Lung (tissue), 12 donors: ENCODE data around the gene LMTK3. TPM values are rescaled to one million over a fixed set of nuclear protein-coding genes. Genes with fewer than 3 reads are reported as not detected.

Experiments
- ATAC-seq: fragments of 200-7000 bp; cut with Tn5 transposase; one replicate; pipeline ENCODE4 v1.9.1; 2020; ENCODE audit warnings: moderate number of reproducible peaks; ENCODE audit not compliant: insufficient read depth, low FRiP score
- DNase-seq, 3 donors: peaks; one replicate each; pipeline ENCODE4 v3.0.0-alpha.2; 2013 to 2017
- H3K27ac ChIP-seq, 2 donors: one replicate each; pipeline ENCODE4 v1.5.1; 2013; ENCODE audit warnings: mild to moderate bottlenecking in 2 of 2, moderate library complexity in 2 of 2, control low read depth in 1 of 2, inconsistent platforms in 1 of 2, low read depth in 1 of 2, low read length in 1 of 2
- H3K27me3 ChIP-seq, 3 donors: one replicate each; pipeline ENCODE4 v1.5.1; 2013; ENCODE audit warnings: low read length in 2 of 3; ENCODE audit not compliant: control insufficient read depth in 3 of 3, insufficient read depth in 3 of 3
- H3K36me3 ChIP-seq, 4 donors: one replicate each; pipeline ENCODE4 v1.5.1; 2013; ENCODE audit warnings: low read length in 4 of 4, mild to moderate bottlenecking in 1 of 4, moderate library complexity in 1 of 4; ENCODE audit not compliant: control insufficient read depth in 4 of 4, insufficient read depth in 4 of 4
- H3K4me1 ChIP-seq, 5 donors: one replicate each; pipeline ENCODE4 v1.5.1; 2013; ENCODE audit warnings: low read length in 5 of 5, mild to moderate bottlenecking in 2 of 5, moderate library complexity in 1 of 5; ENCODE audit not compliant: control insufficient read depth in 5 of 5, insufficient read depth in 5 of 5
- H3K4me3 ChIP-seq: one replicate; pipeline ENCODE4 v1.5.1; 2013; ENCODE audit warnings: mild to moderate bottlenecking, control low read depth, moderate library complexity
- H3K9ac ChIP-seq, 2 donors: one replicate each; pipeline ENCODE4 v1.5.1; 2013; ENCODE audit warnings: low read length in 2 of 2, control low read depth in 1 of 2; ENCODE audit not compliant: insufficient read depth in 1 of 2
- H3K9me3 ChIP-seq, 4 donors: one replicate each; pipeline ENCODE4 v1.5.1; 2013; ENCODE audit warnings: low read length in 3 of 4, mild to moderate bottlenecking in 1 of 4, moderate library complexity in 1 of 4; ENCODE audit not compliant: control insufficient read depth in 4 of 4, insufficient read depth in 3 of 4
- WGBS, 2 donors: extraction: QIAGEN DNeasy Blood & Tissue Kit; methylation state at CpG; one replicate each; pipeline ENCODE4 v1.1.7; 2013; 5-methylcytosine and 5-hydroxymethylcytosine counted together
- polyA plus RNA-seq, 2 donors: library from polyadenylated mRNA; stranded (reverse); fragments of 200-250 nt; gene quantifications; one replicate each; pipeline ENCODE4 v1.2.1, GENCODE V29; 2013
- total RNA-seq, 2 donors: library from RNA; depleted of rRNA in 1 of 2; stranded (reverse); fragments of >200 nt in 1 of 2; gene quantifications; one replicate each; pipeline ENCODE4 v1.2.1, GENCODE V29; 2014 to 2021
- TF ChIP-seq, protein P1 (sequence below): IDR thresholded peaks from 2 replicates; pipeline ENCODE4 v1.5.1; 2012; ENCODE audit warnings: mild to moderate bottlenecking; ENCODE audit errors: control extremely low read depth, extremely low read depth
- donor health status: control.
- donor health status: control.
- donor health status: Bipolar disorder and iron deficiency.
- donor health status: healthy.
- donor health status: DM: yes; HTN: yes; CAD: no.

The LMTK3 gene
- total and polyA plus RNA-seq, 4 donors = 1.9 to 10.7 (median 4.8) TPM

DNA sequence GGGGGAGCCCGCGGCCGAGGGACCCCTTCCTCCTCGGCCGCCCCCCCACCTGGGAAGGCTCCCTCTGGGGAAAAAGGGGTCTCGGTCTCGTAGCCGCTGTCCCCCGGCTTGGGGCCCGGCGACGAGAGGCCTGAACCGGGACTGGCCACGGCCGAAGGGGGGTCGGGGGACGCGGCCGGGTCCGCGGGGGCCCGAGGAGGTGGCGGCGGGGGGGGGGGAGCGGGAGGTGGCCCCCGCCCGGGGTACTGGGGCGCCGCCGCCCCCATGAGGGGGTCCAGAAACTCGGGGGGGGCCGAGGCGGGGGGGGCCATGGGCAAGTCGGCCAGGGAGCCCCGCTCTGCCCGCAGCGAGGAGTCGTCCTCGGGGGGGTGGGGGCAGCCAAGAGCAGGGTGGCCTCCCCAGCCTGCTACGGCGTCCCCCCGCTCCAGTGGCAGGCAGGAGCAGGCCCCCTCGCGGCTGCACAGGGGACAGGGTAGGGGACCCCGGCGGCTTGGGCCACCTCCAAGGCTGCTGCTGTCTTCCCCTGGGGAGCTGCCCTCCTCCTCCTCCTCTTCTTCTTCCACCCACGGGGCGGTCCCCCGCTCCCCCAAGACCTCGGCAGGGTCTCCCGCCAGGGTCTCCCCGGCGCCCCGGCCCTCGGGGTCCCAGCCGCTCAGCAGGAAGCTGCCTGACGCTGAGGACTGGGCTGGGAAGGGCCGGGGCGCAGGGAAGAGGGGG lies 12.9 kb downstream of the LMTK3 start:
- H3K27me3 ChIP-seq = peaks cover 0 to 20% (median 12%) of the 10 kb centered on the region in 3 donors
- H3K36me3 ChIP-seq = no peaks in the 10 kb centered on the region
- H3K4me1 ChIP-seq = peaks cover 0 to 12% (median 0%) of the 10 kb centered on the region in 5 donors
- TF ChIP-seq, protein P1, sequence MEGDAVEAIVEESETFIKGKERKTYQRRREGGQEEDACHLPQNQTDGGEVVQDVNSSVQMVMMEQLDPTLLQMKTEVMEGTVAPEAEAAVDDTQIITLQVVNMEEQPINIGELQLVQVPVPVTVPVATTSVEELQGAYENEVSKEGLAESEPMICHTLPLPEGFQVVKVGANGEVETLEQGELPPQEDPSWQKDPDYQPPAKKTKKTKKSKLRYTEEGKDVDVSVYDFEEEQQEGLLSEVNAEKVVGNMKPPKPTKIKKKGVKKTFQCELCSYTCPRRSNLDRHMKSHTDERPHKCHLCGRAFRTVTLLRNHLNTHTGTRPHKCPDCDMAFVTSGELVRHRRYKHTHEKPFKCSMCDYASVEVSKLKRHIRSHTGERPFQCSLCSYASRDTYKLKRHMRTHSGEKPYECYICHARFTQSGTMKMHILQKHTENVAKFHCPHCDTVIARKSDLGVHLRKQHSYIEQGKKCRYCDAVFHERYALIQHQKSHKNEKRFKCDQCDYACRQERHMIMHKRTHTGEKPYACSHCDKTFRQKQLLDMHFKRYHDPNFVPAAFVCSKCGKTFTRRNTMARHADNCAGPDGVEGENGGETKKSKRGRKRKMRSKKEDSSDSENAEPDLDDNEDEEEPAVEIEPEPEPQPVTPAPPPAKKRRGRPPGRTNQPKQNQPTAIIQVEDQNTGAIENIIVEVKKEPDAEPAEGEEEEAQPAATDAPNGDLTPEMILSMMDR = no peak
- no peak overlapping the region for H3K9ac ChIP-seq
- H3K9me3 ChIP-seq = peaks cover 0 to 6% (median 0%) of the 10 kb centered on the region in 4 donors
- 61 to 78% methylated on average over 29 to 59 of the region's 59 CpGs for WGBS, 2 donors
- ATAC-seq (no peak), DNase-seq (no peak)
- H3K4me3 ChIP-seq = no peak overlapping the region
- no peak overlapping the region for H3K27ac ChIP-seq

DNA sequence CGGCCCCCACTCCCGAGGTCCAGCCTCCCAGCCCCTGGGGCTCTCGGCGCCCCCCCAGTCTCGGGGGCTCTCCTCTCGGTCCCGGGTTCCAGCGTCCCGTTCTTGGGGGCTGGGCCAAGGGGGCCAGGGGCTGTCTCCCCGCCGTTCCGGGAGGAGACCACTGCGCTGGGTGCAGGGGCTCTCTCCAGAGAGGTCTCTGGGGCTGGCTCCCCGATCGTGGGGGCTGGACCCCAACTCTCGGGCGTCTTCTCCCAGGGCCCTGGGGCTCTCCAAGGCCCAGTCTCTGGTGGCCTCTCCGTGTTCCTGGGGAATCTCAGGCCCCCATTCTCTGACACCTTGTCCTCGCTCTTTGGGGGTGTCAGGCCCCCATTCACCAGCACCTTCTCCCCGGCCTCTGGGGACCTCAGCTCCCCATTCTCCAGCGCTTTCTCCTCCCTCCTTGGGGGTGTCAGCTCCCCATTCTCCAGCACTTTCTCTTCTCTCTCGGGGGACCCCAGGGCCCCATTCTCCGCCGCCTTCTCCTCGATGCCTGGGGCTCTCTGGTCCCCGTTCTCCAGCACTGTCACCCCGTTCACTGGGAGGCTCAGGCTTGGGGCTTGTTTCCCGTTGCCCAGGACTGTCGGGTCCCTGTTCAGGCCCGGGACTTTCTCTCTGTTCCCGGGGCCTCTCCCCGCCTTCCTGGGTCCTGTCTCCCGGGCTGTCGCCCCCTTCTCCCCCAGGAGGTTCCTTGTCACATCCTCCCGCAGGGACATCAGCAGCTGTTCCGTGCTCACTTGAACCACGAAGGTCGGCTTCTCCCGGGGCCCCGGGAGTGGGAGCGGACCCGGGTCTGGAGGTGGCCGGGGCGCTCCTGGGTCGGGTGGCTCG lies 13.7 kb downstream of the LMTK3 start:
- H3K27me3 ChIP-seq = peaks cover 0 to 20% (median 12%) of the 10 kb centered on the region in 3 donors
- ATAC-seq (no peak), DNase-seq (no peak)
- H3K4me1 ChIP-seq = peaks cover 0 to 12% (median 0%) of the 10 kb centered on the region in 5 donors
- no peak overlapping the region for H3K4me3 ChIP-seq
- 76 to 81% methylated on average over 46 of the region's 46 CpGs for WGBS, 2 donors
- no peaks in the 10 kb centered on the region for H3K36me3 ChIP-seq
- no peak overlapping the region for H3K9ac ChIP-seq
- no peak overlapping the region for H3K27ac ChIP-seq
- TF ChIP-seq, protein P1 = no peak
- H3K9me3 ChIP-seq = peaks cover 0 to 6% (median 0%) of the 10 kb centered on the region in 4 donors

DNA sequence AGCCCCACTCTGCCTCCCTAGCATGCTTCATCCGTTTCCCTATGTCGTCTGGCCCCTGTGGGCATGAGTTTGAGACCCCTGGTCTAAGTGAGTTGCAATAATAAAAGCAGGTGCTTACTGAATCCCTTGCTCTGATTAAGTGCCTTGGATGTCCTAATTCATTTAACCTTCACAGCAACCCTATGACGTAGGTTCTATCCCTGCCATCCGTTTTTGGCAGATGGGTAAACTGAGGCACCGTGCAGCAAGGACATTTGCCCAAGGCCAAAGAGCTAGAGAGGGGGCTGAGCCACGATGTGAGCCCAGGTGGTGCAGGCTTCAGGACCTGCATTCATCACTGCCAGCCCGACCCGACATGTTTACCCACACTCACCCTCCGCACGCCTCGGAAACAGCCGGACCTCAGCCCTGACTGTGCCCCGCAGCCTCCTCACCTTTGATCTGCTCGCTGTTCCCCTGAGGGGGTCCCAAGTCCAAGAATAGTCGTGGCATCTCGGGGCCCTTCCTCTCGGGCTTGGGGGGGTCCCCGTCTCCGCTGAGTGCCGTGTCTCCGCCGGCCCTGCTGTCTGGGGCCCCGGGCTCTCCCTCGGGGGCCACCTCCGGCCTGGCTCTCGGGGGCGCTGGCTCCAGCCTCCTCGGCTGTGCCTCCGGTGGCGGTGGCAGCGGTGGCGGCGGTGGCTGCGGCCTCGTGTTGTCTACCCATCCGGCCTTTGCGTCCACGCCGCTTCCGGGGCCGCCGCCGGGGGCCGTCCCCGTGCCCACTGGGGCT lies 14.5 kb downstream of the LMTK3 start:
- WGBS, 2 donors = 75 to 77% methylated on average over 44 to 45 of the region's 45 CpGs

More for the DNA sequence above, 14.5 kb downstream of the LMTK3 start:
- H3K4me1 ChIP-seq = peaks cover 0 to 14% (median 0%) of the 10 kb centered on the region in 5 donors
- H3K4me3 ChIP-seq = no peak overlapping the region
- H3K9me3 ChIP-seq = peaks cover 0 to 6% (median 0%) of the 10 kb centered on the region in 4 donors
- no peak for DNase-seq
- H3K27me3 ChIP-seq = peaks cover 0 to 26% (median 16%) of the 10 kb centered on the region in 3 donors
- H3K36me3 ChIP-seq = no peaks in the 10 kb centered on the region
- TF ChIP-seq, protein P1 = no peak
- no peak for ATAC-seq
- H3K27ac ChIP-seq = no peak overlapping the region
- H3K9ac ChIP-seq = no peak overlapping the region
